Stimulated activated CD8-positive, alpha-beta memory T cell treated with anti-CD3 and anti-CD28 coated beads, Interleukin-2, amount 100 ng/mL, for 1 hour (primary cell): ENCODE data around the gene ACOX3.

Source experiments
- DNase-seq, 2 donors: peaks; one replicate each; pipeline ENCODE4 v3.0.0-alpha.2; 2020; ENCODE audit warnings: low read depth in 2 of 2

Gene ACOX3

DNA sequence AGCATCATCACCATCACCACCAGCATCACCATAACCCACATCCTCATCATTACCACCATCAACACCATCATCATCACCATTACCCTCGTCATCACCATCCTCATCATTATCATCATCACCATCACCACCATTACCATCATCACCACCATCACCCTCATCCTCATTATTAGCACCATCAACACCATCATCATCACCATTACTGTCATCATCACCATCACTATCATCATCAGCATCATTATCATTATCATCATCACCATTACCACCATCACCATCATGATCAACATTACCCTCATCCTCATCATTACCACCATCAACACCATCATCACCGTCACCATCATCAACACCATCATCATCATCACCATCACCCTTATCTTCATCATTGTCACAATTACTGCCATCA is 119.3 kb downstream of the ACOX3 start:
- no peak for DNase-seq

DNA sequence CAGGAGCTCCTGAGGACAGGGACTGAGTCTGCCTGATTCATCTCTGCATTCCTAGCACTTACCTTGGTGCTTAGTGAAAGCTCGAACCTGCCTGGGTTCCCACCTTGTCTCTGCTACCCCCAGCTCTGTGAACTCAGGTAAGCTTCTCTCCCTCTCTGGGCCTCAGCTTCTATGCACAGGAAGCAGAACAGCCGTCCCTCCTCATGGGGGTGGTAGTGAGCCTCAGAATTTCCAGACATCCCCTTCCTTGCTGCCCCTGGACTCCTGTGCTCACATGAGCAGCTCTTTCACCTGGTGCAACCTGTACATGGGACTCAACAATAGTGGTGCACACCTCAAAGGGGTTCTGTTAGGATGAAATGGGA is 120.2 kb downstream of the ACOX3 start:
- no peak for DNase-seq

DNA sequence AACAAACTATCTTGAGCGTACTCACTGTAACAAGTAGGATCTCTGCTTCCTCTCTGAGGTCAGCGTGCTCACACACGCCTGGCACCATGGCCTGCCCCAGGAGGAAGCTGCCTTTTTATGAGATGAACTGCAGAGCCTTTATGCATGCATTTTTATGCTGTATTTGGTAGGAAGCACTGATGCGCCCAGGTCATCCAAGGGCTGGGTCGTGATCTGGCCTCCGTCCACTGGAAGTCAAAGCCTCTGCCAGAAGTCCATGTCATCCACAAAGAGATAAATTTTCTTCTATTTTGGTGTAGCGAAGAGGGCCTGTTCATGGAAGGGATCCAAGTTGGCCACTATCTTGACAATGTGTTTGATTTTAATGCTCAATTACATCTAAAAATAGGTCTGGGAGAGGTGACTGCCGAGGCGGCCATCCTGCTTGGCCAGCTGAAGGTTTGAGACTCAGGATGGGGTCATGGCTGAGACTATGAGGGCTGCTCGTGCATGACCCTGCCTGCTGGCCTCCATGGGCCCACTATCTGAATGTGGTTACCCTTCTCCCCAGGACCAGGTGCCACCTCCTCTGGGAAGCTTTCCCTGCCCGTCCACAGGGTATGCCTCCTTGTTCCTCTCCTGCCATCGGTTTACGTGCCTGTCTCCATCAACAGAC is 120.7 kb downstream of the ACOX3 start:
- DNase-seq, result no peak

DNA sequence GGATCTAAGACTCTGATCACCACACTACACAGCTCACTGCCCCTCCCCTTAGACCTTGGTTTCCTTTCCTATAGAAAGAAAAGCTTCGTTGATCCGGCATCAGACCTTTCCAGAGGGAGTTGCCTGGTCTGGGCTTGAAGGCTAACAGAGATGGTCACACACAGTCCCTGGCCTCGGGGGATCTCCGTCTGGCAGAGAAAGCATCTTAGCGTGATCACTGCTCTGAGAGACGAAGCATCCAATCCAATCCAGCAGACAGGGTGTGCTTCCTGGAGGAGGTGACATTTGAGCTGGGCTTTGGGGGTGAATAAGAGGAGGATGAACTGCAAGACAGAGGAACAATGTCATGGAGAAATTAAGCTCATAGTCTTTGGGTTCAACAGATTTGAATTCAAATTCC is 121.5 kb downstream of the ACOX3 start:
- no peak for DNase-seq

DNA sequence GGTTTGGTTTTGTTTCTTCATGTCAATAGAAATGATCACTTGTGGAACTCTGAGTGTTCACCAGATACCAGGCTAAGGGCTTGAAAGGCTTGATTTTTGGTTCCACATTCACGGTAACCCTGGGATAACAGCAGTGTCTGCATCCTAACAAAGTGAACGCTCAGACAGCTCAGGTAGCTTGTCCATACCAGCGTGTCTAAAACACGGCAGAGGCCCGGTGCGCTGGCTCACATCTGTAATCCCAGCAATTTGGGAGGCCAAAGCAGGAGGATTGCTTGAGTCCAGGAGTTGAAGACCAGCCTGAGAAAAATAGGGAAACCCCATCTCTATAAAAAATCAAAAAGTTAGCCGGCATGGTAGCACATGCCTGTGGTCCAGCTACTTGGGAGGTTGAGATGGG is 122.0 kb downstream of the ACOX3 start:
- DNase-seq, result no peak

DNA sequence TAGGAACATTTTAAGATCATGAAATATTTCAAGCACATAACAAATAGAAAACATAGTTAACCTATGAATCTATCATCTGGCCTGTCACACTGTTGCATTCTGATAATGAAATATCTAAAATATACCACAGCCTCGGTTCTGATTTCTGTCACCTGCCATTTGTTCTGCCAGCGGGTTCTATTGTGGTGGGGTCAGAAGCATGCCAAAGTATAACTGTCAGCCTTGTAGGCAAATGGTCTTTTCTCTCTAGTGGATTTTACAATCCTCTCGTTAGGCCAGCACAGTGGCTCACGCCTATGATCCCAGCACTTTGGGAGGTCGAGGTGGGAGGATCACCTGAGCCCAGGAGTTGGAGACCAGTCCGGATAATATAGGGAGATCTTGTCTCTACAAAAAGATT is 123.0 kb downstream of the ACOX3 start:
- DNase-seq, result no peak

DNA sequence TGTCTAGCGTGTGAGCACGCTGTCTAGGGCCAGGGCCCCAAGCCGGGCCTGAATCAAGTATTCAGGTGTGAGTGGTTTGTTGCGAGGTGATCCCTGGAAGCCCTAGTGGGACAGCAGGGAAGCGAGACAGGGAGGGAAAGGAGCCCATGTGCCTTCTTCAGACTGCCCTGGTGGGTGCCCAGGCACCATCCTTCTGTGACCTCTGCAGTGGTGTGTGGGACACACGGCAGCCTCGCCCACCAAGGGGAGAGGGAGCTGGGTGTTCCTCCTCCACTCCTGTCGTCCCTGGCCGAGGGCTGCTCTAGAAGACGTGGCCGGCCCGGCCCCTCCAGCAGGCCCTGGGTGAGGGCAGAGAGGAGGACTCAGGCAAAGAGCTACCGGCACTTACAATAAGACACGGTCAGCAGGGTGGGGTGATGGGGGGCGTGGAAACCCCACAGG is 123.6 kb downstream of the ACOX3 start:
- no peak for DNase-seq
